Liver (tissue), 9 donors: ENCODE measurements around the gene NEDD4. TPM values are rescaled to one million over a fixed set of nuclear protein-coding genes. Genes with fewer than 3 reads are reported as not detected.

Source experiments
- DNase-seq: peaks from one replicate; pipeline ENCODE4 v3.0.0-alpha.2; 2017; ENCODE audit warnings: low spot score
- H3K27ac ChIP-seq, 2 donors: one replicate each; pipeline ENCODE4 v1.7.0; 2013; ENCODE audit warnings: inconsistent platforms in 2 of 2, low read length in 2 of 2, control low read depth in 1 of 2, low read depth in 1 of 2, mild to moderate bottlenecking in 1 of 2
- H3K27me3 ChIP-seq, 4 donors: one replicate each; pipeline versions ENCODE4 v1.6.1 to v1.7.0; 2013; ENCODE audit warnings: low read length in 3 of 4, inconsistent platforms in 1 of 4, mild to moderate bottlenecking in 1 of 4, moderate library complexity in 1 of 4; ENCODE audit not compliant: control insufficient read depth in 4 of 4, insufficient read depth in 4 of 4
- H3K36me3 ChIP-seq, 4 donors: one replicate each; pipeline versions ENCODE4 v1.6.1 to v1.7.0; 2013; ENCODE audit warnings: low read length in 3 of 4, mild to moderate bottlenecking in 3 of 4, low read depth in 1 of 4, moderate library complexity in 1 of 4; ENCODE audit not compliant: control insufficient read depth in 4 of 4, insufficient read depth in 3 of 4
- H3K4me1 ChIP-seq, 4 donors: one replicate each; pipeline versions ENCODE4 v1.6.1 to v1.7.0; 2013; ENCODE audit warnings: low read length in 3 of 4, mild to moderate bottlenecking in 3 of 4, moderate library complexity in 1 of 4; ENCODE audit not compliant: control insufficient read depth in 4 of 4, insufficient read depth in 4 of 4
- H3K4me3 ChIP-seq, 3 donors: one replicate each; pipeline versions ENCODE4 v1.6.1 to v1.7.0; 2013; ENCODE audit warnings: low read length in 3 of 3, control low read depth in 1 of 3, low read depth in 1 of 3, mild to moderate bottlenecking in 1 of 3
- H3K9ac ChIP-seq, 2 donors: one replicate each; pipeline ENCODE4 v1.7.0; 2013; ENCODE audit warnings: low read length in 2 of 2, mild to moderate bottlenecking in 2 of 2, moderate library complexity in 2 of 2, control low read depth in 1 of 2, low read depth in 1 of 2
- H3K9me3 ChIP-seq, 4 donors: one replicate each; pipeline versions ENCODE4 v1.6.1 to v1.7.0; 2013; ENCODE audit warnings: low read length in 3 of 4; ENCODE audit not compliant: control insufficient read depth in 4 of 4
- CTCF ChIP-seq: fragments of 150-350 bp; IDR thresholded peaks from 2 replicates; pipeline ENCODE4 v1.5.1; 2017; ENCODE audit warnings: improper control_type of control experiment, low read depth, low read length; ENCODE audit not compliant: missing input control
- EGR1 ChIP-seq, 2 donors: IDR thresholded peaks; 2 replicates each; pipeline ENCODE4 v1.6.1; 2016 to 2018; ENCODE audit warnings: antibody characterized with exemption in 2 of 2, low read depth in 2 of 2
- FOXA1 ChIP-seq: IDR thresholded peaks from 2 replicates; pipeline ENCODE4 v1.6.1; 2016; ENCODE audit warnings: antibody characterized with exemption
- FOXA2 ChIP-seq: IDR thresholded peaks from 2 replicates; pipeline ENCODE4 v1.6.1; 2016; ENCODE audit warnings: antibody characterized with exemption
- GABPA ChIP-seq, 2 donors: IDR thresholded peaks in 1 of 2; conservative IDR thresholded peaks in 1 of 2; 2 replicates each; pipeline ENCODE4 v1.6.1; 2016; ENCODE audit warnings: antibody characterized with exemption in 2 of 2, mild to moderate bottlenecking in 1 of 2, moderate library complexity in 1 of 2
- HNF4A ChIP-seq, 2 donors: conservative IDR thresholded peaks; 2 replicates each; pipeline ENCODE4 v1.6.1; 2016; ENCODE audit warnings: antibody characterized with exemption in 2 of 2, mild to moderate bottlenecking in 2 of 2
- JUND ChIP-seq, 2 donors: IDR thresholded peaks; 2 replicates each; pipeline ENCODE4 v1.6.1; 2016; ENCODE audit warnings: antibody characterized with exemption in 2 of 2
- RAD21 ChIP-seq, 2 donors: IDR thresholded peaks; 2 replicates each; pipeline ENCODE4 v1.6.1; 2016; ENCODE audit warnings: antibody characterized with exemption in 2 of 2, mild to moderate bottlenecking in 2 of 2
- RXRA ChIP-seq, 2 donors: IDR thresholded peaks; 2 replicates each; pipeline ENCODE4 v1.6.1; 2017 to 2018; ENCODE audit warnings: antibody characterized with exemption in 2 of 2, mild to moderate bottlenecking in 1 of 2
- TAF1 ChIP-seq: conservative IDR thresholded peaks from 2 replicates; pipeline ENCODE4 v1.6.1; 2016; ENCODE audit warnings: antibody characterized with exemption, mild to moderate bottlenecking
- YY1 ChIP-seq: IDR thresholded peaks from 2 replicates; pipeline ENCODE4 v1.6.1; 2016; ENCODE audit warnings: antibody characterized with exemption, mild to moderate bottlenecking
- ZBTB33 ChIP-seq: IDR thresholded peaks from 2 replicates; pipeline ENCODE4 v1.6.1; 2016; ENCODE audit warnings: antibody characterized with exemption
- WGBS: extraction: QIAGEN DNeasy Blood & Tissue Kit; methylation state at CpG from one replicate; pipeline ENCODE4 v1.1.7; 2013; 5-methylcytosine and 5-hydroxymethylcytosine counted together
- polyA plus RNA-seq, 2 donors: library from polyadenylated mRNA; stranded (reverse) in 1 of 2; unstranded in 1 of 2; fragments of 200-250 nt in 1 of 2; fragments of >200 nt in 1 of 2; fragmentation: Nextera tagmentation in 1 of 2; extraction: Ambion mirVana in 1 of 2; gene quantifications; one replicate each; pipeline versions ENCODE4 v1.2.1 to v1.2.3, GENCODE V29; 2013 to 2015
- total RNA-seq, 2 donors: library from RNA; depleted of rRNA; stranded (reverse); fragments of >200 nt; gene quantifications; one replicate each; pipeline ENCODE4 v1.2.3, GENCODE V29; 2014
- TF ChIP-seq, protein P1 (sequence below): IDR thresholded peaks from 2 replicates; pipeline ENCODE4 v1.6.1; 2016; ENCODE audit warnings: antibody characterized with exemption
- donor health status: healthy.
- donor health status: healthy.
- donor health status: healthy.
- donor health status: healthy.
- donor health status: healthy.

Gene NEDD4
- total and polyA plus RNA-seq, 4 donors, result 9.1 to 17.5 (median 12.4) TPM

GRCh38 chr15:56019060-56019793 is 25.8 kb upstream of the NEDD4 start:
- no peaks in the 10 kb centered on the region for H3K4me1 ChIP-seq
- no peaks in the 10 kb centered on the region for H3K27me3 ChIP-seq
- H3K27ac ChIP-seq, result no peak overlapping the region
- H3K9ac ChIP-seq, result no peak overlapping the region
- no peaks in the 10 kb centered on the region for H3K36me3 ChIP-seq
- H3K4me3 ChIP-seq, result no peak overlapping the region
- H3K9me3 ChIP-seq, result no peaks in the 10 kb centered on the region
- DNase-seq, result no peak
- WGBS, result 86% methylated on average over 11 of the region's 11 CpGs
- no peak for TF ChIP-seq HNF4A (conservative IDR thresholded peaks at IDR 0.05)
- TF ChIP-seq TAF1, result no peak

DNA sequence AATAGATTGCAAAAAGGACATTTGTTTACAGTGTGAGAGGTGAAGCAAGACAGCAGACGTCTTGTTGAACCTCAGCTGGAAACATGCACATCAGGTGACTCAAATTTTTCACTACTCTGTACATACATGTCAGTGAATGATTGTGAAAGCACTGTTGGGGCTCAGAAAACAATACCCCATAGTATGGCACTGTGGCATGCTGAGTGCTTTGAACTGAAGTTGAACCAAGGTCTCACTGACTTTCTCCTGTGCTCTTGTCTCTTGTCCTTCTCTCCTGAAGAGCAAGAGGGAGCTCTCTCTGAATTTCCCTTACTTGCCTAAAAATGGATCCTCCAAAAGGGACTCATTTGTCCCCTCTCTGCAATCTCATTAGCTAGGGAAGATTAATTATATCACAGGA is 24.5 kb upstream of the NEDD4 start:
- DNase-seq, result no peak
- no peaks in the 10 kb centered on the region for H3K36me3 ChIP-seq
- H3K4me3 ChIP-seq, result no peak overlapping the region
- no peak overlapping the region for H3K27ac ChIP-seq
- no peaks in the 10 kb centered on the region for H3K4me1 ChIP-seq
- H3K27me3 ChIP-seq, result no peaks in the 10 kb centered on the region
- no peak overlapping the region for H3K9ac ChIP-seq
- no peaks in the 10 kb centered on the region for H3K9me3 ChIP-seq
- TF ChIP-seq HNF4A (conservative IDR thresholded peaks at IDR 0.05) (no peak), RAD21 (IDR thresholded peaks at IDR 0.05) (peak in 1 of 2 donors; percentile 13)
- WGBS, result 20% methylated on average over 1 of the region's 1 CpG

GRCh38 chr15:56017511-56017910 is 24.1 kb upstream of the NEDD4 start:
- no peaks in the 10 kb centered on the region for H3K4me1 ChIP-seq
- H3K36me3 ChIP-seq, result no peaks in the 10 kb centered on the region
- 81% methylated on average over 5 of the region's 5 CpGs for WGBS
- no peak overlapping the region for H3K4me3 ChIP-seq
- H3K9me3 ChIP-seq, result no peaks in the 10 kb centered on the region
- TF ChIP-seq EGR1 (IDR thresholded peaks at IDR 0.05; ENCODE audit: low read depth in 2 of 2) (no peak), TAF1 (no peak), RXRA (IDR thresholded peaks at IDR 0.05) (no peak), CTCF (no peak), GABPA (IDR thresholded peaks at IDR 0.05 in 1 of 2, conservative IDR thresholded peaks at IDR 0.05 in 1 of 2) (no peak), ZBTB33 (no peak), FOXA2 (no peak), FOXA1 (no peak), YY1 (no peak), RAD21 (IDR thresholded peaks at IDR 0.05) (no peak), JUND (IDR thresholded peaks at IDR 0.05) (no peak)
- TF ChIP-seq, protein P1, sequence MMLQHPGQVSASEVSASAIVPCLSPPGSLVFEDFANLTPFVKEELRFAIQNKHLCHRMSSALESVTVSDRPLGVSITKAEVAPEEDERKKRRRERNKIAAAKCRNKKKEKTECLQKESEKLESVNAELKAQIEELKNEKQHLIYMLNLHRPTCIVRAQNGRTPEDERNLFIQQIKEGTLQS, result no peak
- no peaks in the 10 kb centered on the region for H3K27me3 ChIP-seq
- H3K27ac ChIP-seq, result no peak overlapping the region
- DNase-seq, result no peak
- H3K9ac ChIP-seq, result no peak overlapping the region
